Stimulated activated CD4-positive, alpha-beta T cell treated with anti-CD3 and anti-CD28 coated beads, TNF-alpha, amount 100 ng/mL, for 4 hours (primary cell): ENCODE results near the gene SERPIND1.
A peak's percentile ranks its signal among the peaks of the same experiment; 100 is the strongest.
"Not testable (repeated sequence)": the region's sequence is repeated elsewhere in the genome, so short reads cannot be mapped to it uniquely, and the experiment has no call there.

Experiments
- DNase-seq, 3 experiments: peaks; one replicate each; pipeline ENCODE4 v3.0.0-alpha.2; 2020; ENCODE audit warnings: low read depth in 3 of 3

SERPIND1 gene

DNA sequence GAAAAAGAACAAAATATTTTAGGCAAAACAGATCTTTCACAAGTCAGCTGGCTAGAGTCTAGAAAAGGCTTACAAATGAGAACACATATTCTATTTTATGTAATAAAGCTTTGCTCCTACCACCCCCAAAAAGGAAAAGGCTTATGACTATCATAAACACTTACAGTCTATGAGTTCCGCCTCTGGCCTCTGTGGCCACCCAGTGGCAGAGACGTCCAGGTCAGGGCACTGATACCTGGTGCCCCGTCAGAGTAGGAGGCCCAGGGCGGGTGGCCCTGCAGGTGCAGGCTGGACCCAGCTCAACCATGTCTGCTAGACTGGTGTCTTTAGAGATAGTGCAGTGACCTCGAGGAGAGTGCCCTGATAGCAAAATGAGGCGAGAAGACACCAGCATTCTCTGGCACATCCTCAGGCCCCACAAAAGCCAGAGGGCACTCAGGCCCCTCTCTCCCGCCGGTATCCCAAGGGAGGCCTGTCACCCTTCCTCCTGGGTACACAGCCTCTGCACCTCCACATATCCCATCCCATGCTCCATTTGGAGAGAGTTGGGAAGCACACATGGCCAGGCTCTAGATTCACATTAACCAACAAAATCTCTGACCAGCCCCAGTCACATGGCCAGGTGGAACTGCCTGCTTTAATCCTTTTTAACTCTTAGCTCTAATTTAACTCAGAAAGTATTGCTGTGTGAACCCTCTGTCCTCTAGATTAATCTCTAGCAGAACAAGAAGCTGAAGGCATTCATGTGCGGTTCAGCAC lies 27.3 kb upstream of the SERPIND1 start:
- DNase-seq, result no peak

DNA sequence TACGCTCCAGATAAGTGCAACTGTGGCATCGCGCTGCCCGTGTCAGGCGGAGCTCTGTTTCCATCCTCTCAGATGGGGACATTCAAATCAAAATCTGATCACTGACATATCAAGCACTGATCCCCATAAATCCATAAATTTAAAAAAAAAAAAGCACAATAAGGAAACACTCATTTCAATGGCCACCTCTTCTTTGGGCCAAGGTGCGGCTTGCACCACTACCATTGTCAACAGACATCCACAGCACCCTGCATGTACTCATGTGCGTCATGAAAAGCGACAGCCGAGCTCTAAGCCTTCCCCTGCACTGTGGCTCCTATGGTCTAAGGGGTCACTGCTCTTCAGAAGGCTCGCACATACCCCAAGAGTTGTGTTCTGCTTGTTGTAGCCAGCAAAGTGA lies 26.7 kb upstream of the SERPIND1 start:
- DNase-seq, result no peak

- DNase-seq, result no peak
Observed at GRCh38 chr22:20748082-20748481, 25.8 kb upstream of the SERPIND1 start.

GRCh38 chr22:20748731-20749428 lies 25.0 kb upstream of the SERPIND1 start:
- no peak for DNase-seq

- no peak for DNase-seq
Observed at GRCh38 chr22:20749453-20749852, 24.5 kb upstream of the SERPIND1 start.

DNA sequence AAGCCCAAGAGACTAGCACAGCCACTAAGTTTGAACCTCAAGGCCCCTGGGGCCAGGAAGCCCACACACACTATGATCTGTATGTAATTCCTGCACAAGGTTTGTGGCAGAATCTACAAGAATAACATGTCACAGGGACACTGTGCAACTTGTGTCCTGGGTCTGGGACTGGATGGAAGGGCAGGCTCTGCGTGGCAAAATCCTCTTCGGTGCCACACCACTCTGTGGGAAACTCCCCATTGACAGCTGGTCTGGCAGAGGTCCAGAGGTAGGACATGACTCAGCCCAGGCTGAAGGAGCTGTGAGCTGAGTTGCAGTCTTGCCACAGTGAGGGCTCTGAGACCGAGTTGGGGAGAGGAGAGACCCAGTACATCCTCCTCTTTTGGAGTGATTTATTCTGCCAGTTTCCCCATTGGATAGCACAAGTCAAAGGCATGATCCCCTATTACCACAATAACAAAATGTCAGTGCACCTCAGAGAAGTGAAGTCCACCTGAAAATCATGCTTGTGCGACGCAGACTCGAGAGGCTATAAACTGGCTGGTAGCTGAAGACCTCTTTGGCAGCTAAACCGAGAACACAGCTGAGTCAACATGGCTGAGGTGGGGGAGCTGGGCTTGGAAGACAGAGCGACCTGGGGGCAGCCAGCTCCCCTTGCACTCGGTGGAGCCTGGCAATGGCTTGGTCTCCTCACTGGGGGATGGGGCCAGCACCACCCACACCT lies 23.3 kb upstream of the SERPIND1 start:
- DNase-seq, result peak in 1 of 3 experiments; percentile 2

DNA sequence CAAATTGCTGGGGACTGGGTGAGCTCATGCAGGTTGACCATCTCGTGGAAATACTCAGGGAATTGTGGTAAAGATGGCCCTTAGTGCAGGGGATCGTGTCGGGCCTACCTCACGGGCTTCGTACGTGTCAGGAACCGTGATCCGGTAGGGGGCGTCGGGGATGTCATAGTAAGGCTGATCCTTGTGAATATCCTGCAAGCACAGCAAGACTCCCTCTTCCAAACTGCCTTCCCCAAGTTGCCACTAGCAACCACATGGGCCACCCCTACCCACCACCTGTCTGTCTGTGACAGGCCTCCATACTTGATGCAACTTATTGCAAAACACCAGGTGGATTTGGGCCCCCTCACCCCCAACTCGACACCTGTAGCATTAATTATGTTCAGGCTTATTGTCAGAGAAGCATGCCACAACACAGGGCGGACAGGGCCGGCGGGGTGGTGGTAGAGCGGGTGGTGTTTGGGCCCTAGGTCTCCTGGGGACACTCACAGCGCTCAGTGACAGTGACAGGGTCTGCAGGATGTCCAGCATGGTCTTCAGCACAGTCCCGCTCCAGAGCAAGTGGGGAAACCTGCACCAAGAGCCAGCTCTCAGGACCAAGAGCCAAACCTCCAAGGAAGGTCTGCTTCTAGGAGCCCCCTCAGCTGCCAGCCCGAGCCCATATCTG lies 22.6 kb upstream of the SERPIND1 start:
- DNase-seq, result no peak

GRCh38 chr22:20752104-20752741 lies 21.7 kb upstream of the SERPIND1 start:
- DNase-seq, result no peak

GRCh38 chr22:20752873-20753272 lies 21.0 kb upstream of the SERPIND1 start:
- DNase-seq, result no peak

GRCh38 chr22:20756846-20757245 lies 17.1 kb upstream of the SERPIND1 start:
- no peak for DNase-seq

DNA sequence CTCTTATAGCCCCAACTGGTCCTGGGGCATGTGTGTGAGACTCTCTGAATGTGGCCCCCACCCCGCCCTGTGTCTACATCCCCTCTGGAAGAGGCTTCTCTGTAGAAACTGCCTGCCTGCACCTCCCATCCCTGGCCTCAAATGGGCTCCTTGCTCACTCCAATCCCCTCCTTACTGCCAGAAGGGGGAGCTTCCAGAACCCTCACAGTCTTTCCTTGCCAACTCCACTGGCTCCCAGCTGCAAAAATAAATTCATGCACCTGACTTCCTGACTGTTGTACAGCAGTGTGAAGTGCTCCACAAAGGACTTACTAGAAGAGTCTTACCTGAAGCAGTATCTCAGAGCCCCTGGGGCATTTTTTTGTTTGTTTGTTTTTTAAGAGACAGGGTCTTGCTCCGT lies 15.2 kb upstream of the SERPIND1 start:
- DNase-seq, result no peak

DNA sequence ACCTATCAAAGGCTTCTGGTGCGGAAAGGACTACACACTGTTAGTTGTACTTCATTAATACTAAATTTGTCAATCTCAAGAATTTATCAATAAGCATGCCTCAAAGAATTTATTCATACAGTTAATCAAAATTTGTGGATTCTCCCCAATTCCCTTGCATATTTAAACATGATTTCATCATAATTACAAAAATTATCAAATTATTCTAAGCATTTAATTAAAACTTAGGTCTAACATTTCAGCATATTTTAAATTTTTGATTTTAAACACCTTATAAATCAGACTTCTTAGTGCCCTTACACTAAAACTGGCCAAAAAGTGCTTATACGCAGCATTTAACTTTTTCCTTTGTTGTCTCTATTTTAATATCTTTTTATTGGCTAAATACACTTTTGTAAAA lies 13.8 kb upstream of the SERPIND1 start:
- no peak for DNase-seq

GRCh38 chr22:20761536-20761935 lies 12.4 kb upstream of the SERPIND1 start:
- no peak for DNase-seq

GRCh38 chr22:20762233-20762796 lies 11.6 kb upstream of the SERPIND1 start:
- no peak for DNase-seq

DNA sequence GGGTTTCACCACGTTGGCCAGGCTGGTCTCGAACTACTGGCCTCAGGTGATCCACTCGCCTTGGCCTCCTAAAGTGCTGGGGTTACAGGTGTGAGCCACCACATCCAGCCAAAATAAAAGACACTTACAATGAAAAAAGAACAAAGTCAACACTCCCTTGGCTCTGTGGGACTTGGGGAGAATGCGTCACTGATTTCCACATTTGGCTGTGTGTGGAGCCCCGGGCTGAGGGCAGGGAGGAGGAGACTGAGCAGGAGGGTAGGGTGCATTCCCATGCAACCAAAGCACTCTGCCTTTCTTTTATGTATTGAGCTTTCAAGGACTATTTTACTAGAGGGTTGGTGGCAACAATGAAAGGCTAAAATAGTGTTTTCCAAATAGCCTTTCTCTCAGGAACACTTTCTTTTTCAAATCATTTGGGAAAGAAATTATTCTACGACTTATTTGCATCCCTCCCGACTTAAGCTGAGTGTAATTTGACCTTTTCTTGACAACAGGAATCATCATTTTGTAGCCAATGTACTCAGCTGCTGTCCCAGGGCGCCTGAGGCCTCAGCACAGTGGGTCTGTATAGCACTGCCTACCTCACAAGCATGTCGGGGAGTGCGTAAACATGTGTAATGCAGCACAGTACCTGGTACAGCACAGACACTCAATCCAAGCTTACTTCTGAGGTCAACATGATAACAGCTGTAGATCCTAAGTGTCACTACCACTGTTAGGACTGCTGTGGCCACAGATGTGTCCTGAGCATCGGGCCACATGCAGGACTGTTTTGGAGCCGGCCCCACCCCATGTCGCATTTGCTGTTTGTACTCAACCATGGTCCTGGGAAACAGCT lies 10.1 kb upstream of the SERPIND1 start:
- no peak for DNase-seq

GRCh38 chr22:20764471-20764720 lies 9.5 kb upstream of the SERPIND1 start:
- no peak for DNase-seq

DNA sequence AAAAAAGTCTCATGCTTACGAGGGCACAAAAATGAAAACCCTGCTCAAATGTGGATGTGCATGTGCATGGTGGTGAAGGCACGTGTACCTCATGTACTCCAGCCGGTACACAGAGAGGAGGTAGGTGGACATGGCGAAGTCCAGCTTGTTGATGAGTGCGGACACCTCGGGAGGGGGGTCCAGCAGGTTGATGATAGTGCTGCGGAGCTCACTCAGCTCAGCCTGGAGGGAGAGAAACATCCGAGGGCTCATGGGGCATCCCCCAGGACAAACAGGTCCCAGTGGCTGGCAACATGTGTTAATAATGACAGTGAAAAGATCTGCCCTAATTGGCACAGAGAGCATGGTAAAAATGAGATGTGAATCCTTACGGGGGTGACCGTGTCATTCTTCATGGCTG lies 9.2 kb upstream of the SERPIND1 start:
- no peak for DNase-seq

DNA sequence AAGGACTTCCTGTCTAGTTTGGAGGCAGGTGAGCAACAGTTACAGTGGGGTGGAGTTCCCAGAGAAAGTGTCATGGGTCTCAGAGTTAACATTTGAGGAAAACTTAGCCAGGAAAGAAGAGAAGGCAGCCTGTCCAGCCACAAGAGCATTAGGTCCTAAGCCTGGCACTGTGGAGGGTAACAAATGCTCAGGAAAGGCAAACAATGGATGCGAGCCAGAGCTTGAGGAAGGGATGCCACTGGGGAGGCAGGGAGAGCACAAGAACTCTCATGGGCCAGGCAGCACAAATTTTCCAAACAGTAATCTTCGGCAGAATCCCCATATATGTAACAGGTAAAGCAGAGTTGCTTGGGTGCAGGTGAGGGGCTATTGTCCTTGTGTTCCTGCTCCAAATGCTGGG lies 8.0 kb upstream of the SERPIND1 start:
- no peak for DNase-seq

GRCh38 chr22:20766530-20766929 lies 7.4 kb upstream of the SERPIND1 start:
- DNase-seq, result no peak

DNA sequence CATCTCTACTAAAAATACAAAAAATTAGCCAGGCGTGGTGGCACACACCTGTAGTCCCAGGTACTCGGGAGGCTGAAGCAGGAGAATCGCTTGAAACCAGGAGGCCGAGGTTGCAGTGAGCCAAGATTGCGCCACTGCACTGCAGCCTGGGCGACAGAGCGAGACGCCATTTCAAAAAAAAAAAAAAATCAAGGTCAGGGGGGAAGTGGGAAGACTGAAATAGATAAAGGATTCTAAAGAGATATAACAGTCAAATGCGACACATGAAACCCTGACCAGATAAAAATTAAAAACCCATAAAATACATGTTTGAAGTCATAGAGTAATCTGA lies 4.5 kb upstream of the SERPIND1 start:
- DNase-seq, result not testable (repeated sequence)
